Mesenteric fat pad (tissue), 1 donor: ENCODE data around the gene BICRA. TPM values are rescaled to one million over a fixed set of nuclear protein-coding genes. Genes with fewer than 3 reads are reported as not detected.
"Not testable (repeated sequence)": the region's sequence is repeated elsewhere in the genome, so short reads cannot be mapped to it uniquely, and the experiment has no call there.

Experiments used
- DNase-seq: peaks from one replicate; pipeline ENCODE4 v3.0.0-alpha.2; 2020; ENCODE audit warnings: low spot score
- total RNA-seq: library from RNA; stranded (reverse); fragmentation: NEBNext Ultra II Directional; extraction: Animal tissue kit (Norgen Biotek cat#: 25700); gene quantifications from one replicate; pipeline ENCODE4 v1.2.1, GENCODE V29; 2021
- donor health status: DM: yes; HTN: yes; CAD: no.

Gene BICRA
- total RNA-seq, 1 donor from 2014 or later = 14.5 TPM

DNA sequence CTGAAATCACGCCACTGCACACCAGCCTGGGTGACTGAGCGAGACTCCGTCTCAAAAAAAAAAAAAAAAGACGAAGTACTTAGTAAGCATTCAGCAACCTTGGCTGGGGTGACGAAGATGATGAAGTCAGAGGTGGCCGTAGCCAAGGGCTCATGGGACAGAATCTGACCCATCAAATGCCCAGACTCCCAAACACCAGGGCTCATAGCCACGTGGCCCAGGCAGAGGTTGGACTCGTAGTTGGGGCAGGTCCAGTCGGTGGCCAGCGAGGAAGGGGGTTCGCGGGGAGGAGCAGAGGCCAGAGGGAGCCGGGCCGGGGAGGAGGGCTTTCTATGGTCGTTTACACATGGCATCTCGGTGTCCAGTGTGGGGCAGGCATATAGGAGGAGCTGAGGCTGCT lies 52.2 kb downstream of the BICRA start:
- DNase-seq = no peak

DNA sequence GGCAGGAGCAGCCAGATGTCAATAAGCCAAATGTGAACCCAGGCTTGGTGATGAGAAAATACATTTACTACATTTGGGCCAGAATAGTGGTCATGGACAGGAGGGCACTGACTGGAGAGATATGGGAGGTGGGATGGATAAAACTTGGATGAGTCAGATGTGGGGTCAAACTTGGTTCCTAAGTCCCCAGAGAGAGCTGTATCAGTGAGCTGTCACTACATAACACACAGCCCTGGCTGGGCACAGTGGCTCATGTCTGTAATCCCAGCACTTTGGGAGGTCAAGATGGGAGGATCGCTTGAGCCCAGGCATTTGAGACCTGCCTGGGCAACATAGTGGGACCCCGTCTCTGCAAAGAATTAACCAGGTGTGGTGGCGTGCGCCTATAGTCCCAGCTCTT lies 52.7 kb downstream of the BICRA start:
- DNase-seq = no peak

DNA sequence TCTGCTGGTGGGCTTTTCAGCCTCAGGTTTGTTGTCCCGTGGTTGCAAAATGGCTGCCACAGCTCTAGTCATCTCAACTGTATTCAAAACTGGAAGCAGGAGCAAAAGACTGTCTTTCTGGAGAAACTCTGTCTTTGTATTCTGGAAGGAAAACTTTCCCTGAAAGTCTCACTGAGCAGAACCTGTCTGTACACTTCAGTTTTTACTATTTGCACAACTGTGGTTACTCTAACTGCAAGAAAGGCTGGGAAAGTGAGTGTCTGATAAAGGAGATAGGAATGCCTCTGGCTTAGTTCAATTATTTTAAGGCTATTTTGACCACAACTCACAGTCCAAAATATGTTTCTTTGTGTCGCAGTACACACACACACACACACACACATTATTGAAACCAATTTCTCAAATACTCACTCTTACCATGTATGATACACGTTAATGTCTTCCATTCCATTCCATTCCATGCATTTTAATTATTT lies 54.5 kb downstream of the BICRA start:
- DNase-seq = no peak

DNA sequence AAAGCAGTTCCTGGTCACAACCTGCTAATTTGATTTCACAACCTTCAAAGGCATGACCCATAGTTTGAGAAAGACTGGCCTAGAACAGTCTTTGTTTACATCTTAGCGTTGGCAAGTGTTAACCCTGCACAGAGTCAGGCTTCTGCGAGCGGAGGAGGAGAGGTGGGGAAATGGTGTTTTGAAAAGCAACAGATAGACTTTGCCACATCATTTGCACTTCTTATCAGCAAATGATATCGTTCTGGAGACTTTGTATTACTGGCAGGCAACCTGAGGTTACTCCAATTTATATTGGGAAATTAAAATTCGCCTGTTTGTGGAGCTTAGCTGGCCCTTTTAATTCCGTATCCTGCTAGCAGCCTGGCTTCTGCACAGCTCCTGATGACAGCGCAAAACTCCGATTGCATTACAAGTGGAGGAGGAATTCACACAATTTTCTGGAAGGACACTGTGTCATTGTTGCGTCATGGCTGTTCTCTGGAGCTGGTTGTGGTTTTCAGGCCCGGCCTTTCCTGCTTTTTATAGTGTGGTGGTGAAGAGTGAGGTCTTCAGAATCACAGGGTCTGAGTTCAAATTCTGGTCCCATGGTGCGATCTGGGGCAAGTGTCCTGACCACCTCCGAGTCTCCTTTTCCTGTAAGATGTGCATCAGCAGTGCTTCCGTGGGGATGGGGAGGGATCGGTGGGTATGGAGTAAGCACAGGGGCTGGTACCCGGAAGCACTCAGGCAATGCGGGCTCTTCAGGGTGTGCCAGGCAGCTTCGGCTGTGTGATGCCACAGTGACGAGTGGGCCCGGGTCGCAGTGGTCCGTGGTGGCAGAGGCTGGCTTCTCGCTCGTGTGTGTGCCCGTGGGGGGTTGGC lies 55.2 kb downstream of the BICRA start:
- no peak for DNase-seq

DNA sequence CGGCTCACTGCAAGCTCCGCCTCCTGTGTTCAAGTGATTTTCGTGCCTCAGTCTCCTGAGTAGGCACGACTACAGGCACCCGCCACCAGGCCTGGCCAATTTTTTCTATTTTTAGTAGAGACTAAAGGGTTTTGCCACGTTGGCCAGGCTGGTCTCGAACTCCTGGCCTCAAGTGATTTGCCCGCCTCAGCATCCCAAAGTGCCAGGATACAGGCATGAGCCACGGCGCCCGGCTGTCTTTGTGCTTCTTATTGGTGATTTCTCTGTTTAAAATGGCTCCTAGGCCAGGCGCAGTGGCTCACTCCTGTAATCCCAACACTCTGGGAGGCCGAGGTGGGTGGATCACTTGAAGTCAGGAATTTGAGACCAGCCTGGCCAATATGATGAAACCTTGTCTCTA lies 59.6 kb downstream of the BICRA start:
- DNase-seq = not testable (repeated sequence)

DNA sequence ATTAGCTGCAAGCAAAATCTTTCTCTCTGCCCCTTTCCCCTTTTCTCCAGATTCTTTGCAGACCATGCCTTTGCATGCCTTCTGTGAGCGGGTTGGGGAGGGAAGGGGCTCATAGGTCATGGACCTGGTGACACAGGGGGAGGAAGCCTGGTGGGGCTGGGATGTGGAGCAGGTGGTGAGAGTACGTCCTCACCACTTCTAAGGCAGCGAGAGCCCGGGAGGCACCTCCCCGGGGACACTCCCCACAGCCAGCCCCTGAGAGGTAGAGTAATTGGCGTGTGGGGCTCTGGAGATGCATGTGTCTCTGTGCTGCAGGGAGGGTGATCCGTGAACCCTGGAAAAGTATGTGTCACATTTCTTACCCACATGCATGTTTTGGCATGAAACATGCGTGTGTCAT lies 61.8 kb downstream of the BICRA start:
- DNase-seq = no peak

DNA sequence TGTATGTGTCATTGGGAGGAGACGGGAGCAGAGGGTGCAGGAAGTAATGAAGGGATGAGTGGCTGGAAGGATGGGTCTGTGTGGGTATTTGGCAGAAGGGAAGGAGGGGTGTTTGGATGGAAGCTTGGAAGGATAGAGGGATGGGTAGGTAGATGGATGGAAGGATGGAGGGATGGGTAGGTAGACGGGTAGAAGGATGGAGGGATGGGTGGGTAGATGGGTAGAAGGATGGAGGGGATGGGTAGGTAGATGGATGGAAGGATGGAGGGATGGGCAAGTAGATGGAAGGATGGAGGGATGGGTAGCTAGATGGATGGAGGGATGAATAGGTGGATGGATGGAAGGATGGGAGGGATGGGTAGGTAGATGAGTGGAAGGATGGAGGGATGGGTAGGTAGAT lies 62.6 kb downstream of the BICRA start:
- no peak for DNase-seq

DNA sequence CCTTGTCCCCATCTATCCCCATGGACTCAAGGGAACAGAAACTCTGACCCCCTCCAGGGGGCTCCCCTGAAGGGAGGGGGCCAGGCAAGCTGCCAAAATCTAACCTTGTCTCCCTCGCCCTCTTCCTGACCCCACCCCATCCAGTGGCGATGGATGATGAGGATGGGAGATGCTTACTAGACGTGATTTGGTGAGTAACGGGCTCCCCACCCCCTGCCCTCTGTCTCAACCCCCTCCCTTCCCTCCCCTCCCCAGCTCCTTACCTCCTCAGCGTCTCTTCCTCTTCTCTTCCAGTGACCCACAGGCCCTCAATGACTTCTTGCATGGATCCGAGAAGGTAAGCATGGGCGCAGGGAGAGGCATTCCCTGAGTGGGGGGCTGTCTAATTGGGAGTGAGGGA lies 64.5 kb downstream of the BICRA start:
- no peak for DNase-seq

DNA sequence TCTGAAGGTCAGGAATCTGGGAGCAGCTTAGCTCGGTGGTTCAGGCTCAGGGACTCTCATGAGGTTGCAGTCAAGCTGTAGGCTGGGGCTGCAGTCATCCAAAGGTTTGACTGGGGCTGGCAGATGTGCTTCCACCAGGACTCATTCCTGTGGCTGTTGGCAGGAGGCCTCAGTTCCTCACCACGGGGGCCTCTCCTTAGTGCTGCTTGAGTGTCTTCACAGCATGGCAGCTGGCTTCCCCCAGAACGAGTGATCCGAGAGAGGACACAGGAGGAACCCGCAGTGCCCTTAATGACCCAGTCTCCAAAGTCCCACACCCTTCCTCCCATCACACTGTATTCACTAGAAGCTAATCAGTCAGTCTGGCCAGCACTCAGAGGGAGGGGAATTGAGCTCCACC lies 65.6 kb downstream of the BICRA start:
- DNase-seq = no peak

DNA sequence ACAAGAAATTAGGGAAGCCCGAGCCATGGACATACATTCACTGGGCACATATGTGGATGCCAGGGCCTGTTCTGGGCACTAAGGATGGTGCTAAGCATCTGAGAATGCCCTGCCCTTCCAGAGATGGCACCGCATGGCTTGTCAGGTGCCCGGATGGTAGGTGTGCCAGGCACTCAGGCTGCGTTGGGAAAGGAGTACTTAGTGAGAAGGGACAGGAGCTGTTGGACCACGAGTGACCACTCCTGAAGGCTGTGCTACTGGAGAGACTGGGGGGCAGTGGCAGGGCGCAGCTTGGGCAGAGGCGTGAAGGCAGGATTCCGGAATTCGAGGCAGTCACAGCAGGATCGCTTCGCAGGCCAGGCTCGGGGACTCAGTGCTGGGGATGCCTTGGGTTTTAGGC lies 66.3 kb downstream of the BICRA start:
- DNase-seq = no peak

DNA sequence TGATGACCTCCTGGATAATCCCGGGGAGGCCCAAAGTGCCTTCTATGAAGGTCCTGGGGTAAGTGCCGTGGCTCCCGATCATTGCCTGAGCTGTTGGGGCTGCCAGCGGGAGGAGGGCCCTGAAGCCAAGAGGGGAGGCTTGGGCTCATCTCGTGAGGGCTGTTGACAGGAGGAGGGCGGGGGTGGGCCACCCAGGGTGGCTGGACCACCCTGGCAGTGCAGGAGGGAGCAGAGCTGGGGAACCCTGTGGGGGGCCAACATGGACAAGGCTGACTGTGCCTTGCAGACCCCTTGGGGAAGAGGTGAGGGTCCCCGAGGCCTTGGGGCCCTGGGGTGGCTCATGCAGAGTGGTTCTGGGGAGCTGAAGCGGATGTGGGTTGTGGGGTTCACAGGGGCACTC lies 66.9 kb downstream of the BICRA start:
- no peak for DNase-seq

DNA sequence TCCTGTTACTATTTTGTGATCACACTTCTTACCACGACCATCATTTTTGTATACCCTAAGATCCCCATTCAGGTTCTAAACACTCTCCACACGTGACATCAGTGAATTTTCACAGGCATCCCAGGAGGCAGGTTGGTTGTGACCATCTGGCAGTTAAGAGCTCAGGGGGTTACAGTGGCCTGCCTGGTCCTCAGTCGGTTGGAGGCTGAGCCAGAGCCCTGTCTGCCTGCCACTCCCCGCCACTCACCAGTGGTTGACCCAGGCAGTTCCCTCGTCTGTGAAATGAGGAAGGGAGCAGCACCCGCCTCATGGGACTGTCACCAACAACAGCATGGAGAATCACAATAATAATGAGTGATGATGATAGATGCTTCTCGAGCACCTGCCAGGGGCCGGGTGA lies 67.9 kb downstream of the BICRA start:
- no peak for DNase-seq

DNA sequence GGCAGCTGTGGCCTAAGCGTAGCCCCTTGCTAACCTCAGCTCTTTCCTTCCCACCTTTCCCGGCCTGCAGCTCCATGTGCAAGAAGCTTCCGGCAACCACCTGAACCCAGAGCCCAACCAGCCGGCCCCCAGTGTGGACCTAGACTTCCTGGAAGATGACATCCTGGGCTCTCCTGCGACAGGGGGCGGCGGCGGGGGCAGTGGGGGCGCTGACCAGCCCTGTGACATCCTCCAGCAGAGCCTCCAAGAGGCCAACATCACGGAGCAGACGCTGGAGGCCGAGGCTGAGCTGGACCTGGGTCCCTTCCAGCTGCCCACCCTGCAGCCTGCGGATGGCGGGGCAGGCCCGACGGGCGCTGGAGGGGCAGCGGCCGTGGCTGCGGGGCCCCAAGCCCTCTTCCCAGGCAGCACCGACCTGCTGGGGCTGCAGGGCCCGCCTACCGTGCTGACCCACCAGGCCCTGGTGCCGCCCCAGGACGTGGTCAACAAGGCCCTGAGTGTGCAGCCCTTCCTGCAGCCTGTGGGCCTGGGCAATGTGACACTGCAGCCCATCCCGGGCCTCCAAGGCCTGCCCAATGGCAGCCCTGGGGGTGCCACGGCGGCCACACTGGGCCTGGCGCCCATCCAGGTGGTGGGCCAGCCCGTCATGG lies 70.4 kb downstream of the BICRA start:
- no peak for DNase-seq

DNA sequence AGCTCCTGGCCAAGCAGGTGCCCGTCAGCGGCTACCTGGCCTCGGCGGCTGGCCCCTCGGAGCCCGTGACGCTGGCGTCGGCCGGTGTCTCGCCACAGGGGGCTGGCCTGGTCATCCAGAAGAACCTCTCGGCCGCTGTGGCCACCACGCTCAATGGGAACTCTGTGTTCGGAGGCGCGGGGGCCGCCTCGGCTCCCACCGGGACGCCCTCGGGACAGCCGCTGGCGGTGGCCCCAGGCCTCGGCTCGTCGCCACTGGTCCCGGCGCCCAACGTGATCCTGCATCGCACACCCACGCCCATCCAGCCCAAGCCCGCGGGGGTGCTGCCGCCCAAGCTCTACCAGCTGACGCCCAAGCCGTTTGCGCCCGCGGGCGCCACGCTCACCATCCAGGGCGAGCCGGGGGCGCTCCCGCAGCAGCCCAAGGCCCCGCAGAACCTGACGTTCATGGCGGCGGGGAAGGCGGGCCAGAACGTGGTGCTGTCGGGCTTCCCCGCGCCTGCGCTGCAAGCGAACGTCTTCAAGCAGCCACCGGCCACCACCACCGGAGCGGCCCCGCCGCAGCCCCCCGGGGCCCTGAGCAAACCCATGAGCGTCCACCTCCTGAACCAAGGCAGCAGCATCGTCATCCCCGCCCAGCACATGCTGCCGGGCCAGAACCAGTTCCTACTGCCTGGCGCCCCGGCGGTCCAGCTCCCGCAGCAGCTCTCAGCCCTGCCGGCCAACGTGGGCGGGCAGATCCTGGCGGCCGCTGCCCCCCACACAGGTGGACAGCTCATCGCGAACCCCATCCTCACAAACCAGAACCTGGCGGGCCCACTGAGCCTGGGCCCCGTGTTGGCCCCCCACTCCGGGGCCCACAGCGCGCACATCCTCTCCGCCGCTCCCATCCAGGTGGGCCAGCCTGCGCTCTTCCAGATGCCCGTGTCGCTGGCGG lies 71.3 kb downstream of the BICRA start:
- DNase-seq = no peak

DNA sequence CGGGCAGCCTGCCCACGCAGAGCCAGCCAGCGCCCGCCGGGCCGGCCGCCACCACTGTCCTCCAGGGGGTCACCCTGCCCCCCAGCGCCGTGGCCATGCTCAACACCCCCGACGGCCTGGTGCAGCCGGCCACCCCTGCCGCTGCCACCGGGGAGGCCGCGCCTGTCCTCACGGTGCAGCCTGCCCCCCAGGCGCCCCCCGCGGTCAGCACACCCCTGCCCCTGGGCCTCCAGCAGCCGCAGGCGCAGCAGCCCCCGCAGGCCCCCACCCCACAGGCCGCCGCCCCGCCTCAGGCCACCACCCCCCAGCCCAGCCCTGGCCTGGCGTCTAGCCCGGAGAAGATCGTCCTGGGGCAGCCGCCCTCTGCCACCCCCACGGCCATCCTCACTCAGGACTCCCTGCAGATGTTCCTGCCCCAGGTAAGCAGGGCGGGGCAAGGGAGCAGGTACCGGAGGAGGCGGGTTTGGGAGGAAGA lies 72.0 kb downstream of the BICRA start:
- no peak for DNase-seq

DNA sequence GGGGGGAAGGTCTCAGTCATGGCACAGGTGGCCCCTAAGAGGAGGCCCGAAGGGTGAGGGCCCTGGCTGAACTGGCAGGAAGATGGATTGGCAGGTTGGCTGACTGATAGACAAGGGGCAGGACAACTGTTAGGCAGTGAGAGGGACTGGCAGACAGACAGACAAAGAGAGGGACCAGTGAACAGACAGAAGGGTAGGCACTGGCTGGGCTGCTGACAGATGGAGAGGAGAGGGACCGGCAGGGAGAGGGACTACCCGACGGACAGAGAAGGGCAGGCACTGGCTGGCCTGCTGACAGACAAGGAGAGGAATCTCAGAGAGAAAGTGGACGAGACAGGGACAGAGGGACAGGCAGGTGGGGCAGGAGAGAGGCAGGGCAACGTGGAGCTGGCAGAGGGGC lies 72.5 kb downstream of the BICRA start:
- DNase-seq = no peak

DNA sequence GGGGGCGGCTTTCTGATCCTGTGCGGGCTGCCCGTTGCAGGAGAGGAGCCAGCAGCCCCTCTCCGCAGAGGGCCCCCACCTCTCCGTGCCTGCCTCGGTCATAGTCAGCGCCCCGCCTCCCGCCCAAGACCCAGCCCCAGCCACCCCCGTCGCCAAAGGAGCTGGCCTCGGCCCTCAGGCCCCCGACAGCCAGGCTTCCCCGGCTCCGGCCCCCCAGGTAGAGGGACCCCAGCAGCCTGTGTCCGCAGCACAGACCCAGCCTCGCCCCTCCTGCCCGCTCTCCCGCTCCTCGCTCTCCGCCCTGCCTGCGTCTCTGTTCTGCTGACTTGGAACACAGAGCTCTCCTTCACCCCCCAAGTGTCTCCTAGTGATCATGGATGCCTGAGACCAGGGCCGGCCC lies 73.0 kb downstream of the BICRA start:
- DNase-seq = no peak

DNA sequence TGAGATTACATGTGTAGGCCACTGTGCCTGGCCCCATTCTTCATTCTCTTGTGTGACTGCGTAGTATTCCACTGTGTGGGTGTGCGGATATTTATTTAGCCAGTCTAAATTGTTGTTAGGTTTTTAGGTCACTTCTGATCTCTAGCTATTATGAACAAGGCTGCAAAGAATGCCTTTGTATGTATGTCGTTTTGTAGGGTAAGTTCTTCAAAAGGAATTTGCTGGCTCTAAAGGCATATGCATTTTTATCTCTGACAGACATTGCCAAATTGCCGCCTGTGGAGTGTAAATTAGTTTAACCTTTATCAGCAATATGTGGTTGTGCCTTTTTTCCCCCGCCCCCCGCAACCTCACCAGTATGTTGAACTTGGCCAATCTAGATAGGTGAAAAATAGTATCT lies 74.0 kb downstream of the BICRA start:
- DNase-seq = no peak

DNA sequence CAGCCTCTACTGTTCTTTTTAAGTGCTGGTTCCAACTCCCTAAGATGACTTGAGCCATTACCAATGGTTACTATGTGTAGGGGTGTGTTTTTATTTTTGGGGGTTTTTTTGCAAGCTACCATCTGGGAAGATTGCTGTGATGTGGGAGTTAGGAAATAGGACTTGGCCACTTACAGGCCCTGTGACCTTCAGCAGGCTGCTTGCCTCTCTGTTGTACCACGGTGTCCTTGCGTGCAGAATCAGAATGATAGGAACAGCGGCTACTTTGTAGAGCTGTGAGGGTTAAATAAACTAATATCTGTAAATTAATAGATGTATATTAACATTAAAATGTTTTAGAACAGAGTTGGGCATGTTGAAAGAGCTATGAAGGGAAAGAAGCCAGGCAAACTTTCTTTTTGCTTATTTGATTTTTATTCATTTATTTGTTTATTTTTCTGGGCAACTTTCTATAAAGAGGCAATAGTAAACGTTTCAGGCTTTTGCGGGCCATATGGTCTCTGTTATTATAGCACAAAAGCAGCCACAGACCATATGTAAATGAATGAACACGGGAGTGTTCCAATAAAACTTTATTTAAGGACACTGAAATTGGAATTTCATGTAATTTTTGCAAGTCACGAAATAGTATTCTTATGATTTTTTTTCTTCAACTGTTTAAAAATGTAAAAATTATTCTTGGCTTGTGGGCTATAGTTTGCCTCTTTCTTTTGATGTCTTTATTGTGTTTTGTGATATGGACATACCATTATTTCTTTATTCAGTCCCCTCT lies 77.9 kb downstream of the BICRA start:
- no peak for DNase-seq

DNA sequence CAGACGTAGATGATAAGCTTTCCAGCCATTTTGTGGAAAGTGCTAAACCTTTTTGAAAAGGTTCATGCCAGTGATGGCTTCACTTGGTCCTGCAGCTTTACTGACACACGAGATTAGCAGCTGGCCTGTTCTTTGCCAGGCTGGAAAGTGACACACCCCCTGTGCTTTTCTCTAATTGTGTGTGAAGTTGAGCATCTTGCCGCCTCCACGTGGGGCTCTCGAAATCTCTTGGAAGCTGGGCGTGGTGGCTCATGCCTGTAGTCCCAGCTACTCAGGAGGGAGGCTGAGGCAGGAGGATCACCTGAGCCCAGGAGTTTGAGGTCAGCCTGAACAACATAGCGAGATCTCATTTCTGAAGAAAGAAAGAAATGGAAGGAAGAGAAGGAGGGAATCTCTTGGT lies 79.0 kb downstream of the BICRA start:
- DNase-seq = no peak

DNA sequence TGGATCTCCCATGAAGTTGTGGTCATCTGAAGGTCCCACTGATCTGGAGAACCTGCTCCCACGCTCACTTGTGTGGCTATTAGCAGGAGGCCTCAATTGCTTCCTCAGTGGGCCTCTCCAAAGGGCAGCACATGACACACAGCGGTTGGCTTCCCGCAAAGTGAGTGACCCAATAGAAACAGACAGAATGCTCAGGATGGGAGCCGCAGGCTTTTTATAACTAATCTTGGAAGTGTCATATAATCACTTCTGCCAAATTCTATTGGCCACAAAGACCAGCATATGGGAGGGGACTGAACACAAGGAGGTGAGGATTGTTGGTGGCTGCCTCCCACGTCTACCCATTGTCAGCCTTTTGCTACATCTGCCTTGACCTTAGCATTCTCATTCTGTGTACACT lies 82.2 kb downstream of the BICRA start:
- DNase-seq = no peak
